HG02759 (cell line): ENCODE measurements around the gene SLC22A4.

ENCODE experiments used
- ATAC-seq: cut with Tn5 transposase; IDR thresholded peaks from one replicate; pipeline ENCODE4 v1.9.1; 2021; ENCODE audit warnings: mild to moderate bottlenecking, moderate library complexity; ENCODE audit not compliant: unreplicated experiment

Gene SLC22A4

GRCh38 chr5:132371603-132371994 is 77.4 kb downstream of the SLC22A4 start:
- no peak for ATAC-seq

GRCh38 chr5:132372127-132372526 is 77.9 kb downstream of the SLC22A4 start:
- no peak for ATAC-seq

GRCh38 chr5:132372542-132372941 is 78.3 kb downstream of the SLC22A4 start:
- no peak for ATAC-seq

- ATAC-seq, result no peak
Measured at GRCh38 chr5:132375957-132376356, 81.8 kb downstream of the SLC22A4 start.

- ATAC-seq, result no peak
Measured at GRCh38 chr5:132376694-132377641, 82.8 kb downstream of the SLC22A4 start.

GRCh38 chr5:132377738-132378137 is 83.5 kb downstream of the SLC22A4 start:
- ATAC-seq, result no peak

GRCh38 chr5:132378580-132378979 is 84.4 kb downstream of the SLC22A4 start:
- no peak for ATAC-seq

- ATAC-seq, result no peak
Measured at GRCh38 chr5:132380047-132380446, 85.9 kb downstream of the SLC22A4 start.

- no peak for ATAC-seq
Measured at GRCh38 chr5:132380741-132381140, 86.5 kb downstream of the SLC22A4 start.

GRCh38 chr5:132381614-132382013 is 87.4 kb downstream of the SLC22A4 start:
- ATAC-seq, result no peak

GRCh38 chr5:132383261-132383660 is 89.1 kb downstream of the SLC22A4 start:
- ATAC-seq, result no peak

- no peak for ATAC-seq
Measured at GRCh38 chr5:132383984-132384383, 89.8 kb downstream of the SLC22A4 start.

- no peak for ATAC-seq
Measured at GRCh38 chr5:132384506-132385050, 90.4 kb downstream of the SLC22A4 start.

GRCh38 chr5:132385326-132386105 is 91.3 kb downstream of the SLC22A4 start:
- peak; percentile 39 for ATAC-seq

- peak; percentile 82 for ATAC-seq
Measured at GRCh38 chr5:132386644-132387286, 92.6 kb downstream of the SLC22A4 start.

- no peak for ATAC-seq
Measured at GRCh38 chr5:132387640-132388117, 93.5 kb downstream of the SLC22A4 start.

GRCh38 chr5:132388244-132389050 is 94.3 kb downstream of the SLC22A4 start:
- ATAC-seq, result no peak

- no peak for ATAC-seq
Measured at GRCh38 chr5:132389051-132389331, 94.8 kb downstream of the SLC22A4 start.

GRCh38 chr5:132389585-132390286 is 95.5 kb downstream of the SLC22A4 start:
- no peak for ATAC-seq

GRCh38 chr5:132391247-132391646 is 97.1 kb downstream of the SLC22A4 start:
- no peak for ATAC-seq
